ENCODE results near the gene PCBP1. TPM values are rescaled to one million over a fixed set of nuclear protein-coding genes. Genes with fewer than 3 reads are reported as not detected.
"Not testable (repeated sequence)": the region's sequence is repeated elsewhere in the genome, so short reads cannot be mapped to it uniquely, and the experiment has no call there.

Gene PCBP1
- 290 TPM for polyA plus RNA-seq (ENCODE audit: insufficient read length)

GRCh38 chr2:70086838-70087701 lies at the start of gene PCBP1:
PCBP1 (plus strand) TSS chr2:70087477; CDS start chr2:70087744, 267 bp downstream.
- peak; percentile 96 for DNase-seq

DNA sequence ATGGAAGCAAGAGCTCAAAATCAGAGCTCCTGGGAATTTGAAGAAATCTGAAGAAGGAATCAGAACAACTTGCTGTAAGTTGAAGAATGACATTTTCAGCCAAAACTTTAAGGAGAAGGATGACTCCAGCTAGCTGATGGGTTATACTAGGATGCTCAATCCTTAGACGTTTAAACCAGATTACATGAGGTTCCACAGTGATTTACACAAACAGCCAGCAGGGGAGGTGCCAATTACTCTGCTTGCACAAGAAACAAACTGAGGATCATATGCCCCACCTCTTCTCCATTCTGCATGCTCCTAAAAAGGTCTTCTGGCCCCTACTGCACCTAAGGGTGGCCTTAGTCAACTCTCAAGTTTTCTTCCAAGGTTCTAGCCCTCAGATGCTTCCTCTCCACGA lies 47.9 kb upstream of the PCBP1 start:
- DNase-seq = no peak

DNA sequence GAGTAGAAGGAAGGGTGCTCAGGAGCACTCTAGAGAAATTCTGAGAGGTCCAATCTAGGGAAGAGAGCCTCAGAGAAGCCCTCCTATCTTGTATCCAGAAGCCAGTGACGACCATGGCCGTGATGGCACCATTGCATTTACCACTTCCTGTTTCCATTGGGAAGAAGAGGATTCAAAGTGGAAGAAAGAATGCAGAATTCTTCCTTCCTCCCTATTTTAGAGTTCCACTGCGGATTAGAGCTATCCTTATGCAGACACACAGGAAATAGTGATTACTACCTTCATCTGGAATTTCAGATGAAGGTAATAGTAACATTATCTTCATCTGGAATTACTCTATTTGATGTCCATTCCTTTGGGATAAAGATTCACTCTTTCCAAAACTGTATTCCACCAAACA lies 45.6 kb upstream of the PCBP1 start:
- DNase-seq = no peak

GRCh38 chr2:70042246-70042645 lies 45.0 kb upstream of the PCBP1 start:
- DNase-seq = no peak

DNA sequence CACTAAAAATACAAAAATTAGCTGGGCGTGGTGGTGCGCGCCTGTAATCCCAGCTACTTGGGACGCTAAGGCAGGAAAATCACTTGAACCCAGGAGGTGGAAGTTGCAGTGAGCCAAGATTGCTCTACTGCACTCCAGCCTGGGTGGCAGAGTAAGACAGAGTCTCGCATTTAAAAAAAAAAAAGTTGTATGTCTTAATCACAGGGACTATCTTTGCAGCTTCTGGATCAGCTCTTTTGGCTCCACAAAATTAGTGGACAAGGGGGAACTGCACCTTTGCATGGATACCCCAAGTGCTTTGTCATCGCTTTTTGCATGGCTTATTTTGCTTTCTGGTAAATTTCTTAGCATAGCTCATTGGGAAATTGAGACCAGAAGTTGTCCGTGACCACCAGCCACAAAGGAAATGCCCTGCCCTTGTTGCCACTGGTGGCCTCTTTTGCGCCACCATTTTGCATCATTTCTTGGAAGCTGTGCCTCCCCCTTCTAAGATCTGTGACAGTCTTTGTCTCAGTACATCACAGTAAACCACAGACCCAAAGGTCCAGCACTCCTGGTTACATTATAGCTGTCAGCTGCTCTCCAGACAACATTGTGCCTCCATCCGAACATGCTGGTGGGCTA lies 43.9 kb upstream of the PCBP1 start:
- DNase-seq = no peak

GRCh38 chr2:70044290-70045040 lies 42.8 kb upstream of the PCBP1 start:
- DNase-seq = no peak

- no peak for DNase-seq
Observed at GRCh38 chr2:70045405-70045804, 41.9 kb upstream of the PCBP1 start.

DNA sequence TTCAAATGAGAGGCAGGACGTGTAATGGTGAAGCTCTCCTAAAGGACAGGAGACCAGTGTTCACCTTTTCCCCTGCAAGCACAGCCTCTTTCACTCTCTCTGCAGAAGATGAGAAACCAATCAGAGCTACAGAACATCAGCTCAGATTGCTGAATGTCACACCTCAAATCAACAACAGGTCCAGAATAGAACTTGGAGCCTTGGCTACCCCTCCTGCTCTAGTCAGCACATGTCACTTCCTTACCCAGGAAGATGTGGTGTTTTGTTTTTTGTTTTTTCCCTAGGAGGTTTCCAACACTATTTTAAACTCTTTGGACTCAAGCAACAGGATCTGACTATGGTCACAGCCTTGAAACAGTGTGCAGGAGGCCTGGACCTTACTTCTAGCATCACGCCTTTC lies 41.3 kb upstream of the PCBP1 start:
- no peak for DNase-seq

DNA sequence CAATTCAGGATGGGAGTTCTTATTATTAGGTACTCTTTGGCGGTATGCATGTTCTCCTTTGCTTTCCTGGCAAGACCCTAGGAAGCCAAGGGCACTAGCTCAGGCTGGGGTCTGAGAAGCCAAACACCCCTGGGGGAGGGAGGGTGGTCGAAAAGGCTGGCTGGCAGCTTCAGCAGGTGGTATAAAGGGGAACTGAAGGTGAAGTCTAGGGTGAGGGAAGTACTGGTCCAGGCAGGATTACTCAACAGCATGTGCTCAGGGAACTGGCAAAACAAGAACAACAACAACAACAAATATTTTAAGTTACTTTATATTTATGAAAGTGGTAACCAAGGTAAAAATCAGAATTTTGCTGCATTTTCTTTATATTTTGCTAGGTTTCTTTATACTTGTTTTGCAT lies 40.7 kb upstream of the PCBP1 start:
- DNase-seq = no peak

GRCh38 chr2:70047451-70047850 lies 39.8 kb upstream of the PCBP1 start:
- no peak for DNase-seq

DNA sequence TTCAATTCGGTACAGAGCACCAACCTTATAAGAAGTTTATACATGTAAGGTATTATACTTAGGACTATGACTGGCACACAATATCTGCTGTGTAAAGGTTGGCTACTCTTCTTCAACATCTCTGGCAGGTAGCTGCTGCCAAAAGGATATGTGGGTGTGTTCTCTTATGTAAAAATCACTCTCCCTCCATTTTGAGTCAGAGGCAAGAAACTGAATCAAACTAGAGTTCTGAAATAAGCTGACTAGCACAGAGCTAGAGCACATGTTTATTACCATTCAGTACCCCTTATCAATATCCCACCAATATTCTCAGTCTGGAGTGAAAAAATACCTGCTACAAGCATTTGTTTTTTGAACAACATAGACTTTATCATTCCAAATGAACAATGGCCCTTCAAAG lies 38.0 kb upstream of the PCBP1 start:
- DNase-seq = no peak

DNA sequence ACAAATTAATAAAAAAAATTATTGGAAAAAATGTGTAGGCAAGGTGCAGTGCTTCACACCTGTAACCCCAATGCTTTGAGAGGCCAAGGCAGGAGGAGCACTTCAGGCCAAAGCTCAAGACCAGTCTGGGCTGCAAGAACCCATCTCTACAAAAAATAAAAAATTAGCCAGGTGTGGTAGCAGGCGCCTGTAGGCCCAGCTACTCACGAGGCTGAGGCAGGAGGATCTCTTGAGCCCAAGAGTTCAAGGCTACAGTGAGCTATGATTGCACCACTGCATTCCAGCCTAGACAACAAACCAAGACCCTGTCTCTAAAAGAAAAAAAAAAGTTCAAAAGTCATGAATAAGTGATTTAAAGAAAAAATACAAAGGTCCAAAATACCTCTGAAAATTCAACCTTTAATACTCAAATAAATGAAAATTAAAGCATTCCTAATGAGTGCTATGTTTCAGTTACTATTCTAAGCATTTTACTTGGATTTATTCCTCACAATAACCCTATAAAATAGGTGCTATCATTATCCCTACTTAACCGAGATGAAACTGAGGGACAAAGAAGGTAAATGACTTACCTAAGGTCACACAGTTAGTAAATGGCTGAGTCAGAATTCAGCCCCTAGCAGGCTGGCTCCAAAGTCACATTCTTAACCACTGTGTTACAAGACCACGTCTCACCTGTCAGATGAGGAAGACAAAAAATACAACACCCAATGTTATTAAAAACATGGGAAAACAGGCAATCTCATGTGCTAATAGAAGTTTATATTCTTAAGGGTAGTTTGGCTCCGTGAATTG lies 36.4 kb upstream of the PCBP1 start:
- no peak for DNase-seq

DNA sequence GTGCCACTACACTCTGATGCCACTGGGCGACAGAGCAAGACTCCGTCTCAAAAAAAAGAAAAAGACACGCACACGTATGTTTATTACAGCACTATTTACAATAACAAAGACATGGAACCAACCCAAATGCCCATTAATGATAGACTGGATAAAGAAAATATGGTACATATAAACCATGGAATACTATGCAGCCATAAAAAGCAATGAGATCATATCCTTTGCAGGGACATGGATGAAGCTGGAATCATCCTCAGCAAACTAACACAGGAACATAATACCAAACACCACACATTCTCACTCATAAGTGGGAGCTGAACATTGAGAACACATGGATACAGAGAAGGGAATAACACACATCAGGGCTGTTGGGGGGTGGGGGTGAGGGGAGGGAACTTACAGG lies 32.0 kb upstream of the PCBP1 start:
- not testable (repeated sequence) for DNase-seq

DNA sequence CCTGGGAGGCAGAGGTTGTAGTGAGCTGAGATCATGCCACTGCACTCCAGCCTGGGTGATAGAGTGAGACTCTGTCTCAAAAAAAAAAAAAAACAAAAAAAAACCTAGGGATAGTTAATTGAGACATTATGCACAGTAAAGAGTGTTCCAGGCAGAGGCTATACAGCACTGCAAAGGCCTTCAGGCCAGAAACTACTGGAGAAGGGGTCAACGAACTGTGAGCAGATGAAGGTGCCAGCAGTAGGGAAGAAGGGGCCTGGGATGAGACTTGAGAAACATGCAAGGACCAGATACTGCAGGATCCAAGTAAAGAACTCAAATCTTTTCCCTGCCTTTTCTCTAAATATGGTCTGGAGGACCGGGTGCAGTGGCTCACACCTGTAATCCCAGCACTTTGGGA lies 26.0 kb upstream of the PCBP1 start:
- no peak for DNase-seq

DNA sequence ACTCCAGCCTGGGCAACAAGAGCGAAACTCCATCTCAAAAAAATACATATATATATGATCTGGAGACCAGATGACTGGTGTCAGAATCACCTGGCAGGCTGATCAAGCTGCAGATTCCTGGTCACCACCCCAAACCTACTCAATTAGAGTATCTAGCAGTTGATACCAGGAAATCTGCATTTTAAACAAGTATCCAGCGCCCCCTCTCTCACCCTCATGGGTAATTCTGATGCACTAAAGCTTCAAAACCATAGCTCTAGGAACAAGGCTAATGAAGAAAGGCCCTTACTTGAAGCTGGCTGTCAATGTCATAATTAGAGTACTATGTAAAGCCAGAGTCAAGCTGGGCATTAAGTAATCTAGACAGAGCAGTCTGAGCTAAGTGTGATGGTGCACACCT lies 25.0 kb upstream of the PCBP1 start:
- no peak for DNase-seq

- no peak for DNase-seq
Observed at GRCh38 chr2:70068119-70068518, 19.2 kb upstream of the PCBP1 start.

GRCh38 chr2:70069049-70069448 lies 18.2 kb upstream of the PCBP1 start:
- DNase-seq = no peak

- peak; percentile 79 for DNase-seq
Observed at GRCh38 chr2:70070542-70071268, 16.6 kb upstream of the PCBP1 start.

- DNase-seq = no peak
Observed at GRCh38 chr2:70073493-70073892, 13.8 kb upstream of the PCBP1 start.

- DNase-seq = no peak
Observed at GRCh38 chr2:70078384-70078783, 8.9 kb upstream of the PCBP1 start.

DNA sequence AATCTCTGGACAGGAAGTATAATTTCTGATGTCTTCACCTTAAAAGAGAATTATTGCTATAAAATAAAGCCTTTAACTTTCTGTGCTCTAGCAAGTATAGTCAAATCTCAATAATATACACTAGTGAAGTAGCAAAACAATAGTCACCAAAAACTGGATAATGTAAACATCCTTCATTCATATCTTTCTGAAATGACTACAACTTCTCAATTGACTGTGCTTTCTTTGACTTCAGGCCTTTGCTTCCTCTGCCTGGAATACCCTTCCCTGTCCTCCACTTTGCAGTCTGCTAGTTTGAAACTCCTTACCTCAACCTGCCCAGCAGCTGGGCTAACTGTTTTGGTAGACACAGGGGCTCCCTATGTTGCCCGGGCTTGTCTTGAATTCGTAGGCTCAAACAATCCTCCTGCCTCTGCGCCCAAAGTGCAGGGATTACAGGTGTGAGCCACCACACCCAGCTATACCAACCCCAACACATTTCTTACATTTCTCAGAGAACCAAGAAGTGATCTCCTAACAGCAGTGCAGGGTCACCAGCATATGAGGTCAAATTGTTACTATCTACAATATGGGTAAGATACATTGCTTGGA lies 6.6 kb upstream of the PCBP1 start:
- DNase-seq = no peak

All from hindlimb muscle (tissue), 1 donor.